Activated CD4-positive, alpha-beta T cell treated with anti-CD3 and anti-CD28 coated beads for 24 hours (primary cell): ENCODE data around the gene FBXL16.

ENCODE experiments used
- DNase-seq, 2 donors: peaks; one replicate each; pipeline ENCODE4 v3.0.0-alpha.2; 2020; ENCODE audit warnings: low read depth in 2 of 2

FBXL16 gene

DNA sequence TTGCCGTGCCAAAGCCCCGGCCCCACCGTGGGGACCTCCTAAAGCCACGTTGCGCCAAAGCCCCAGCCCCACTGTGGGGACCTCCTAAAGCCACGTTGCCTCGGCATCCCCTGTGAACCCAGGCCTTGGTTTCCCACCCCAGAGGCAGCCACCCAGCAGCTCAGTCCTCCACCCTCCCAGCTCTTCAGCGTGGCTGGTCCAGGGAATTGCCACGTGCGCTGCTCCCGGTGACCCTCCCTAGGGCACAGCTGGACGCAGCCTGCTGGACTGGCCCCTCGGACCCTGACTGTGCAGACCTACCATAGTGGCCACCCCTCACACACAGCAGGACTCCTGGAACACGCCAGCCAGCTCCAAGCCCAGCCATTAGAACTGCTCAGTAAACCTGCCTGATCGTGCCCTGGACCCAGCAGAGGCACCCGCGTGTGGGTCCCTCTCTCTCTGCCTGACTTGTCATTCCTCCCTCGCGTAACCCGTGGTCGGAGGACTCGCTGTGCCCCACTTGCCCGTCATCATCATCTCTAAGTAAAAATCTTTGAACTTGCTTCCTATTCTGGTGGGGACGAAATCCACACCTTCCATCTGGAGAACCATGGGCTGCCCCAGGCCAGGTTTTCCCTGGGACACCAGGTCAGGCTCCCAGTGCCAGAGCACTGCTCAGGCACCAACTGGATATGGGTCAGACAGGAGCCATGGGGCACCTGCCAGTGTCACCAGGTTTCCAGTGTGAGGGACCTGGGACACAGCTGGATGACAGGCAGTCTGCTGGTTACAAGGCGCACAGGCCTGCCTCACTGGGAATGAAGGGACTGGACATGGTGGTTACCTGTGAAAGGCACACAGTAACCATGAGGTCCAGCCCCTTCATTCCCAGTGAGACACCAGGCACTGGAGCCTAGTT, 29.6 kb upstream of the FBXL16 start:
- no peak for DNase-seq

DNA sequence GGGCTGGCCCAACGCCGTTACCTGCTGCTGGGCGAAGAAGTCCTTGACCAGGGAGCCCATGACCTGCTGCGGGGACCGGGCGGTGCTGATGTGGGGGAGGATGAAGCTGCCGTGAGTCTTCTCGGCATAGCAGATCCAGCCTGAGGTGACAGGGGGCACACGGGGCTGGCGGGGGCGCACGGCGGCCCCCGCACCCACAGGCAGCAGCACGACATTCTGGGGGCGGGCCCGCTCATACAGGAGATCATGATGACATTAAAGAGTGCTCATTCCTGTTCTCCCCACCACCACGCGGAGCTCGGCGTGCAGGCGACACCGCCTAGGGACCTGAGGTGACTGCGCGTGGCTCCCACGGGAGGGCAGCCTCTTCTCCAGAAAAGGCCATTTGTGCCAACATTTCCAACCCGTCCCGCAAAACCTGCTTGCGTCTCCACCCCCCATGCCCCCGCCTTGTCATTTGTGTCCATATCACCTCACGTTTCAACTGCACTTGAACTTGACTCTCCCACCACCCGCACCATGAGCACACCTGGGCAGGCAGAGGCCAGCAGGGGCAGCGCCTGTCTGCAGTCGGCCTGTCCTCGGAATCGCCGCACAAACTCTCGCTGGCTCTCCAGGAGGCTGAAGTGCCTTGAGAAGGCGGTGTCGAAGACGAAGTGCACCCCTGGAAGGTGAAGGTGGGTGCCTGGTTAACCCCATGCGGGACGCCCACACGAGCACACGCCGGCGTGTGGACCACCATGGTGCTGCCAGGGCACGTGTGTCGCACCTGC, 28.8 kb upstream of the FBXL16 start:
- DNase-seq: no peak

DNA sequence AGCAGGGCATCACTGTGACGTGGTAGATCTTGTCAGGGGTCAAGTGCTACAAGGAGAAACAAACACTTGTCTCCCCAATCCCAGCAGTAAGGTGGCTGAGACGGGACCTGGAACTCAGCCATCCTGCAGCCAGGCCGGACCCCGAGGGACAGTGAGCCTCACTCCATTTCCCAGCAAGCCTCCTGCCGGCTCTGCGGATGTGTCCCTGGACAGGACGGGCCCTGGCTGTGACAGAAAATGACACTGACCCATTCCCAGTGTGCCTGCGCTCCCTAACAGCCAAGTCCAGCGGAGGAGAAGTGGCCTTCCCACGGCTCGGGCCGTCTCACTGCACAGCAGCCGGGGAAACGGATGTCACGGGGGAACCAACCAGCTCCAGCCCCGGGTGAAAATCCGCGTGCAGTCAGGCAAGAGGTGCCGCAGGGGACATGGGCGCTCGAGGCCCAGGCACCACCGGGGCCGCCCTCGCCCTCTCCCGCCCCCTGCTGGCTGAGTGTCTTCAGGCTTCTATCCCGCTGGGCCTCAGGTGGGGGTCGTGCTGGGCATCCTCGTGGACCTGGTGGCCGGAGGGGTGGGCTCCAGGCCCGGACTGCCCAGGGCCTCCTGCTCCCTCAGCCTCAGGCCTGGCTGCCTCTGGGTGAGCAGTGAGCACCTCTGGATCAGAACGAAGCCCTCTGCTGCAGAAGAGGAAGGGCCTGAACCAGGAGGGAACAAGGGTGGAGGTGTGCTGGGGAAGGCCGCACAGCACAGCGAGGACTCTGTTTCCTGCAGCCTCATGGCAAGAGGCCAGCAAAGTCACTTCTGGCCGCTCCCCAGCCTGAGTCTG, 28.0 kb upstream of the FBXL16 start:
- no peak for DNase-seq

DNA sequence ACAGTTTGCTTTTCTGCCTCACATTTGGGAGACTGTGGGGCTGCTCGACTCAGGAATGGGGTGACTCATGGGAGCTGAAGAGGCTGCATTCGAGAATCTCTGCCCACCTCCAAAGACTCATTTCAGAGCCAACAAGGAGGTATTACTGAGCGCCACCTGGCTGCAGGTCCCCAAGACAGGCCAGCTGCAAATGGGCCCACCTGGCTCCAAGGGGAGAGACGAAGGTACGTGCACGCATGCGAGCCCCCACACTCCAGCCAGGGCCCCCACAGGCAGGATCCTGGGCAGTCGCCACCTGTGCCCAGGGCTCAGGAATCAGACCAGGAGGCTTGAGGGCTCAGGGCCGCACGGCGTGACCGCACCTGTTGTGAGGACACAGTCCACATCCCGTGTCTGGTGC, 27.3 kb upstream of the FBXL16 start:
- DNase-seq: no peak

GRCh38 chr16:732332-732731, 26.7 kb upstream of the FBXL16 start:
- no peak for DNase-seq

DNA sequence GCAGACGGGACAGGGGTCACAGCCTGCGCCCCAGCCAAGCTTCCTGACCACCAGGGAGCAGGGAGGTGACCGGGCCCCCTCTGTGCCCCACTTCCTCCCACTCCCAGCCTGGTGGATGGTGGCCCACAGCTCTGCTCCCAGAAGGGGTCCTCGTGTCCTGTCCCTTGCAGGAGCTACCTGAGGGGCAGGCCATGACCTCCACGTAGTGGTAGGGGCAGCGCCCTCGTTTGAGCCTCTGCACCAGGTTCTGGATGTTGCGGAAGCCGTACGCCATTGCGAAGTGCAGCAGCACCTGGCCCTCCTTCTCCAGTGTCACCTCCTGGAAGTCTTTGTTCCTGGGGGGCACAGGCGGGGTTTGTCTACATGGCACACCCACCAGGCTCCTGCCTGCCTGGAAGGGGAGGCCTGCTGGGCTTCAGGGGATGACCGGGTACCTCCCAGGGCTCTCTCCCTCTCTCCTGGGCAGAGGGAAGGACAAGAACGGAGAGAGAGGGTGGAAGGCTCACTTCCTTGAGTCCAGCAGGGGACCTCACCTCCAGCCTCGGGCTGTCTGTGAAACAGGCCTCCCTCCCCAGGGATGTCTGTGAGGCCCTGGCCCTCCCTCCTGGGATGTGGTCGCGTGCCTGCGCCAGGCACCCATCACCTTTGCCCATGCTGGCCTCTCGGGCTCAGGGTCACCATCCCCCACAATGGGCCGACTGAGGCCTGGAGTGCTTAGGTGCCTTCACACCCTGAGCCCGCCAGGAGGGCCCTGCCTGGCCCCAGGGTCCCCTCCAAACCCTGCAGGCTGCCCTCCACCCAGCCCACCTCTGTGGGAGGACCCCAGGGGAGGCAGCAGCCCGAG, 25.3 kb upstream of the FBXL16 start:
- no peak for DNase-seq

DNA sequence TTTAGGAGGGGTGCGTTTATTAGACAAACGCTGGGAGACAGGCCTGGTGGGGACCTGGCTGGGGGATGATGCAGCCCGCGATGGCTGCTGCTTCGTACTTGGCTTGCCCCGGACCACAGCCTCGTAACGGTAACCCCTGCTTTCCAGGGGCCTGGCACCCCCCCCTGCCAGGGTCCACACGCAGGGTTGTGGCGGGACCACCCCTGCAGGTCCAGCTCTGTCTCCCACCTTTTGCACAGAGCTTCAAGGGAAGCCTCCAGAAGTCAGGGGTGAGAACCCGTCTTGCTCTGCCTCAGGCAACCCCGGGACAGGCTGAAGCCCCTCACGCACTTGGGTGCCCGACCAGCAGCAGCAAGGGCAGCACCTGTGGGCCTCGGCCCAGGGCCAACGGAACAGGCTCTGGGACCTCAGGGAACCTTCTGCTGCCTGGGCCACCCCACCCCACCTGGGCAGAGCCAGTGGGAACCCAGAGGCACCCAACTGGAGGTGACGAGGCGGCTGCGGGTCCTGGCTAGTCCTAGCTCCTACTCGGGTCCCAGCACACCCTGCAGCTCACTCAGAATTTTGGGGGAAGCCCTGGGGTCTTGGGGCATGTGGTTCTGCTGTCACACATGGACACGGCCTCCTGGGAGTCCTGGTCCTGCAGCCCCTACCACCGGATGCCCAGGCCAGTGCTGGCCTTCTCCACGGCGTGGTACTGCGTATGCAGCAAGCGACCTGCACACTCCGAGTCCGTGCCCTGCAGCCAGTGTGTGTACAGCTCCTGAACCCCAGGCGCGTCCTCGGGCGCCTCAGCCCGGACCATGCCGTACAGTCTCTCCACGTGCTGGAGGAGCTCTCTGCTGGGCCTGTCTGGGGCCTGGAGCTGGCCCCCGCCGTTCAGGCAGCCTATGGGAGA, 24.4 kb upstream of the FBXL16 start:
- no peak for DNase-seq

GRCh38 chr16:728890-729744, 23.5 kb upstream of the FBXL16 start:
- DNase-seq: no peak

- peak in 1 of 2 donors; percentile 57 for DNase-seq
Measured at GRCh38 chr16:728131-728889, 22.7 kb upstream of the FBXL16 start.

GRCh38 chr16:727291-727977, 21.8 kb upstream of the FBXL16 start:
- no peak for DNase-seq

GRCh38 chr16:726438-727290, 21.1 kb upstream of the FBXL16 start, which contains the start of the genes CCDC78 and HAGHL:
CCDC78 (minus strand) TSS chr16:726443; CDS start chr16:726367, 76 bp downstream.
HAGHL (plus strand) TSS chr16:727106; CDS start chr16:727510, 404 bp downstream.
- peak in 1 of 2 donors; percentile 50 for DNase-seq

GRCh38 chr16:726188-726437, 20.5 kb upstream of the FBXL16 start:
- DNase-seq: no peak

- no peak for DNase-seq
Measured at GRCh38 chr16:725463-726187, 20.0 kb upstream of the FBXL16 start.

GRCh38 chr16:725041-725376, 19.4 kb upstream of the FBXL16 start:
- DNase-seq: no peak

- no peak for DNase-seq
Measured at GRCh38 chr16:724188-725040, 18.8 kb upstream of the FBXL16 start.
